DMS53 treated with DMSO at 0.1 percent for 48 hours (cell line): Measurements from ENCODE around the gene COX6A1.
A peak's percentile ranks its signal among the peaks of the same experiment; 100 is the strongest.

Experiments
- DNase-seq: peaks from one replicate; lab custom pipeline; 2025; ENCODE audit not compliant: unreplicated experiment; lab: John Stamatoyannopoulos, UW

The COX6A1 gene

GRCh38 chr12:120437735-120438494 lies at the start of gene COX6A1:
COX6A1 (plus strand) TSS chr12:120438113; CDS start chr12:120438127, 14 bp downstream.
- DNase-seq, result peak; percentile 100

- peak; percentile 39 for DNase-seq
Measured at GRCh38 chr12:120388691-120389481, 49.0 kb upstream of the COX6A1 start.

GRCh38 chr12:120390540-120391120 lies 47.3 kb upstream of the COX6A1 start:
- no peak for DNase-seq

- DNase-seq, result peak; percentile 96
Measured at GRCh38 chr12:120394483-120395367, 43.2 kb upstream of the COX6A1 start.

- DNase-seq, result peak; percentile 15
Measured at GRCh38 chr12:120397824-120398540, 39.9 kb upstream of the COX6A1 start.

- DNase-seq, result no peak
Measured at GRCh38 chr12:120399531-120399930, 38.4 kb upstream of the COX6A1 start.

- no peak for DNase-seq
Measured at GRCh38 chr12:120402217-120402616, 35.7 kb upstream of the COX6A1 start.

- DNase-seq, result no peak
Measured at GRCh38 chr12:120403869-120404268, 34.0 kb upstream of the COX6A1 start.

- DNase-seq, result no peak
Measured at GRCh38 chr12:120404271-120404670, 33.6 kb upstream of the COX6A1 start.

GRCh38 chr12:120406069-120406468 lies 31.8 kb upstream of the COX6A1 start:
- no peak for DNase-seq

- no peak for DNase-seq
Measured at GRCh38 chr12:120406553-120406952, 31.4 kb upstream of the COX6A1 start.

- no peak for DNase-seq
Measured at GRCh38 chr12:120408771-120409170, 29.1 kb upstream of the COX6A1 start.

GRCh38 chr12:120412421-120412820 lies 25.5 kb upstream of the COX6A1 start:
- DNase-seq, result no peak

GRCh38 chr12:120413901-120414695 lies 23.8 kb upstream of the COX6A1 start:
- no peak for DNase-seq

- DNase-seq, result no peak
Measured at GRCh38 chr12:120416490-120417216, 21.3 kb upstream of the COX6A1 start.

- no peak for DNase-seq
Measured at GRCh38 chr12:120417917-120418580, 19.9 kb upstream of the COX6A1 start.

- DNase-seq, result no peak
Measured at GRCh38 chr12:120421701-120422100, 16.2 kb upstream of the COX6A1 start.

GRCh38 chr12:120422892-120423456 lies 14.9 kb upstream of the COX6A1 start:
- no peak for DNase-seq
